VCaP (cell line): ENCODE results near the gene TM9SF4.

ENCODE experiments used
- H3K27ac ChIP-seq: fragments of 450-650 bp; 2 replicates; pipeline ENCODE4 v1.5.1; 2017
- CTCF ChIP-seq: fragments of 450-650 bp; conservative IDR thresholded peaks from 2 replicates; pipeline ENCODE4 v1.5.1; 2017; ENCODE audit warnings: mild to moderate bottlenecking, moderate library complexity

The TM9SF4 gene

GRCh38 chr20:32123088-32123487, 13.6 kb downstream of the TM9SF4 start:
- TF ChIP-seq CTCF: no peak
- no peak overlapping the region for H3K27ac ChIP-seq

DNA sequence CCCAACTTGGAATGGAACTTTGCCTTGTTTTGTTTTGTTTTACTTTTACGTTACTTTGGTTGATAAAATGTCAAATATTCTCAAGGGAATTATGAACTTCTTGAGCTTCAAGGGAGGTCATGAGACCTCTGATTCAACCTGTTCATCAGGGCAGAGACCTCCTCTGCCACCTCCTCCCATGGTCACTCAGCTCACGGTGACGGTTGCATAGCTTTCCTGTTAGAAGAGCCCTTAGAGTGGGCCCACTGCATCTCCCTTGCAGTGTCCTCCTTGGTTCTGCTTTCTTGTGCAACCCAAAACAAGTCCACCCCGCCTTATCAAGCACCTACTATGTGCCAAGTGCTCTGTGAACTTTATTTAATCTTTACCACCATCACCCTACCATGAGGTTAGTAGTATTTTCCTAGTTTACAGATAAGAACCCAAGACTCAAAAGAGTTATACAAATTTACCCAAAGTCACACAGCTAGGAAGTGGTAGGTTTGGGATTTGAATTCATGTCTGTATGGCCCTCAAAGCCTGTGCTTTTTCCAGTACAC, 15.5 kb downstream of the TM9SF4 start:
- H3K27ac ChIP-seq: no peak overlapping the region
- TF ChIP-seq CTCF: no peak

DNA sequence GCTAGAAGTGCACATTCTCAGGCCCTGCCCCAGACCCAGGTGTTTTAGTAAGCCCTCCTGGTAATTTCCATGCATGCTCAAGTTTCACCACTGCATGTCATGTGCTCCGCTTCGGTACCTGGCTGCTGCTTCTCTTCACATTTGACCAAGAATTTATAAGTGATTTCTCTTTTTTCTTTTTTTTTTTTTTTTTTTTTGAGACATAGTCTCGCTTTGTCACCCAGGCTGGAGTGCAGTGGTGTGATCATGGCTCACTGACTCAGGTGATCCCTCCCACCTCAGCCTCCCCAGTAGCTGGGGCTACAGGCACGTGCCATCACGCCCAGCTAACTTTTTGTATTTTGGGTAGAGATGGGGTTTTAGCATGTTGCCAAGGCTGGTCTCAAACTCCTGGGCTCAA, 16.0 kb downstream of the TM9SF4 start:
- no peak for TF ChIP-seq CTCF

GRCh38 chr20:32126919-32127318, 17.4 kb downstream of the TM9SF4 start:
- H3K27ac ChIP-seq: no peak overlapping the region
- TF ChIP-seq CTCF: no peak

More for the DNA sequence above, 16.0 kb downstream of the TM9SF4 start:
- H3K27ac ChIP-seq: no peak overlapping the region

DNA sequence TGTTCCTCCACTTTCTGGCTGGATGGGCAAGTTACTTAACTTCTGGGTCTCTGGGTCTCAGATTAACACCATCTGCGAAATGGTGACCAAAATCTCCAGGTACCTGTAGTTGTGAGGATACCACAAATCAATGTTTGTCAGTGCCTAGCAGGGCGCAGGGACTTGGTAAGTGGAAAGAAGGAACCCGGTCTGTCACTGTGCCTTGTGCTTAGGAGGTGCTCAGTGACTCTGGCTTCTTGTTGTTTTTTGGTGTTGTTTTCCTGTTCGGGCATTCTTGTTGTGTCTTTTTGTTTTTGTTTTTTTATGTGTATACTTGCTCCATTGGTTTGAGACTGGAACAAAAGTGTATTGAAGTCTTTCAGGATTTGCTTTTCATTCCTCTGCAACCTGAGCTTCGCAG, 17.8 kb downstream of the TM9SF4 start:
- no peak for TF ChIP-seq CTCF
- no peak overlapping the region for H3K27ac ChIP-seq

DNA sequence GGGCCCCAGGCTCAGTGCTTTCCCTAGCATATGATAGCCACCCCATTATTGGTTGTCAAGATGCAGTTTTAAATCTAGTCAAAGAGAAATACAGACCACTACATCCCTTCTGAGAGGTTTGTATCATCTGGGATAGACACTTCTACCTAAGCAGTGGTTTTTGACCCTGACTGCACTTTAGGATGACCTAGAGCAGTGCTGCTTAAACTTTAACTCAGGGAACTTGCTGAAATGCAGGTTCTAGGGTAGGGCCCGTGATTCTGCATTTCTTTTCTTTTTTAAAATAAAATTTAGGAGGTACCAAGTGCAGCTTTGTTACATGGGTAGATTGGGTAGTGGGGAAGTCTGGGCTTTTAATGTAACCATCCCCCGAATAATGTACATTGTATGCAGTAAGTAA, 18.7 kb downstream of the TM9SF4 start:
- H3K27ac ChIP-seq: no peak overlapping the region
- TF ChIP-seq CTCF: no peak

- no peak for TF ChIP-seq CTCF
- no peak overlapping the region for H3K27ac ChIP-seq
Observed at GRCh38 chr20:32129863-32130262, 20.3 kb downstream of the TM9SF4 start.

GRCh38 chr20:32130352-32130751, 20.8 kb downstream of the TM9SF4 start:
- no peak overlapping the region for H3K27ac ChIP-seq
- no peak for TF ChIP-seq CTCF
